Stomach smooth muscle (tissue), 2 donors: ENCODE data around the gene EPHB1.
"Not testable (repeated sequence)": the region's sequence is repeated elsewhere in the genome, so short reads cannot be mapped to it uniquely, and the experiment has no call there.

ENCODE experiments used
- H3K27ac ChIP-seq: one replicate; pipeline ENCODE4 v1.7.0; 2013; ENCODE audit warnings: mild to moderate bottlenecking, low read length, inconsistent platforms
- H3K27me3 ChIP-seq, 2 donors: one replicate each; pipeline ENCODE4 v1.7.0; 2013; ENCODE audit warnings: low read length in 2 of 2; ENCODE audit not compliant: insufficient read depth in 2 of 2, control insufficient read depth in 1 of 2
- H3K36me3 ChIP-seq, 2 donors: one replicate each; pipeline ENCODE4 v1.7.0; 2013; ENCODE audit warnings: low read length in 2 of 2; ENCODE audit not compliant: control insufficient read depth in 2 of 2, insufficient read depth in 2 of 2
- H3K4me1 ChIP-seq: one replicate; pipeline ENCODE4 v1.7.0; 2013; ENCODE audit warnings: low read length; ENCODE audit not compliant: control insufficient read depth, insufficient read depth
- H3K4me3 ChIP-seq, 2 donors: one replicate each; pipeline ENCODE4 v1.7.0; 2013; ENCODE audit warnings: low read length in 2 of 2
- H3K9ac ChIP-seq, 2 donors: one replicate each; pipeline ENCODE4 v1.7.0; 2013; ENCODE audit warnings: low read length in 2 of 2, mild to moderate bottlenecking in 1 of 2
- H3K9me3 ChIP-seq, 2 donors: one replicate each; pipeline ENCODE4 v1.7.0; 2013; ENCODE audit warnings: low read length in 2 of 2; ENCODE audit not compliant: control insufficient read depth in 2 of 2
- donor health status: healthy.
- donor health status: Pancreatic carcinoma.

Gene EPHB1

GRCh38 chr3:135012101-135012500 is 217.0 kb downstream of the EPHB1 start:
- Histone ChIP-seq H3K9me3 (no peaks in the 10 kb centered on the region), H3K27ac (no peak overlapping the region), H3K36me3 (no peaks in the 10 kb centered on the region), H3K4me3 (no peak overlapping the region), H3K27me3 (no peaks in the 10 kb centered on the region), H3K4me1 (no peaks in the 10 kb centered on the region), H3K9ac (no peak overlapping the region)

GRCh38 chr3:135013206-135013605 is 218.1 kb downstream of the EPHB1 start:
- Histone ChIP-seq H3K9me3 (no peaks in the 10 kb centered on the region), H3K4me3 (no peak overlapping the region), H3K36me3 (no peaks in the 10 kb centered on the region), H3K27me3 (no peaks in the 10 kb centered on the region), H3K4me1 (no peaks in the 10 kb centered on the region), H3K27ac (no peak overlapping the region), H3K9ac (no peak overlapping the region)

GRCh38 chr3:135014566-135014965 is 219.5 kb downstream of the EPHB1 start:
- no peaks in the 10 kb centered on the region for H3K27me3 ChIP-seq
- H3K4me3 ChIP-seq = no peak overlapping the region
- H3K4me1 ChIP-seq = no peaks in the 10 kb centered on the region
- H3K9ac ChIP-seq = no peak overlapping the region
- no peaks in the 10 kb centered on the region for H3K9me3 ChIP-seq
- no peaks in the 10 kb centered on the region for H3K36me3 ChIP-seq
- no peak overlapping the region for H3K27ac ChIP-seq

GRCh38 chr3:135017003-135017893 is 222.2 kb downstream of the EPHB1 start:
- no peak overlapping the region for H3K27ac ChIP-seq

GRCh38 chr3:135018149-135018923 is 223.3 kb downstream of the EPHB1 start:
- Histone ChIP-seq H3K9ac (no peak overlapping the region), H3K4me1 (no peaks in the 10 kb centered on the region), H3K27me3 (no peaks in the 10 kb centered on the region), H3K9me3 (no peaks in the 10 kb centered on the region), H3K36me3 (no peaks in the 10 kb centered on the region), H3K27ac (no peak overlapping the region), H3K4me3 (no peak overlapping the region)

More at GRCh38 chr3:135017003-135017893, 222.2 kb downstream of the EPHB1 start:
- H3K9me3 ChIP-seq = no peaks in the 10 kb centered on the region
- no peaks in the 10 kb centered on the region for H3K27me3 ChIP-seq
- no peak overlapping the region for H3K9ac ChIP-seq
- no peaks in the 10 kb centered on the region for H3K4me1 ChIP-seq
- H3K36me3 ChIP-seq = no peaks in the 10 kb centered on the region
- H3K4me3 ChIP-seq = no peak overlapping the region

- H3K9me3 ChIP-seq = no peaks in the 10 kb centered on the region
Observed at GRCh38 chr3:135020181-135020580, 225.1 kb downstream of the EPHB1 start.

GRCh38 chr3:135023996-135024658 is 229.1 kb downstream of the EPHB1 start:
- H3K4me3 ChIP-seq = no peak overlapping the region
- no peaks in the 10 kb centered on the region for H3K4me1 ChIP-seq
- H3K27me3 ChIP-seq = no peaks in the 10 kb centered on the region
- no peak overlapping the region for H3K27ac ChIP-seq
- H3K9me3 ChIP-seq = no peaks in the 10 kb centered on the region
- H3K9ac ChIP-seq = no peak overlapping the region
- no peaks in the 10 kb centered on the region for H3K36me3 ChIP-seq

More at GRCh38 chr3:135020181-135020580, 225.1 kb downstream of the EPHB1 start:
- H3K9ac ChIP-seq = no peak overlapping the region
- H3K27me3 ChIP-seq = no peaks in the 10 kb centered on the region
- no peaks in the 10 kb centered on the region for H3K36me3 ChIP-seq
- H3K4me1 ChIP-seq = no peaks in the 10 kb centered on the region
- no peak overlapping the region for H3K4me3 ChIP-seq
- no peak overlapping the region for H3K27ac ChIP-seq

- not testable (repeated sequence) for H3K27me3 ChIP-seq, H3K9me3 ChIP-seq, H3K4me3 ChIP-seq, H3K9ac ChIP-seq, H3K27ac ChIP-seq, H3K4me1 ChIP-seq, H3K36me3 ChIP-seq
Observed at GRCh38 chr3:135030768-135031615, 235.9 kb downstream of the EPHB1 start.

- H3K27ac ChIP-seq = no peak overlapping the region
- no peaks in the 10 kb centered on the region for H3K27me3 ChIP-seq
- H3K9me3 ChIP-seq = no peaks in the 10 kb centered on the region
- H3K9ac ChIP-seq = no peak overlapping the region
- peaks cover 2% of the 10 kb centered on the region for H3K4me1 ChIP-seq
- no peak overlapping the region for H3K4me3 ChIP-seq
- H3K36me3 ChIP-seq = no peaks in the 10 kb centered on the region
Observed at GRCh38 chr3:135033737-135034136, 238.7 kb downstream of the EPHB1 start.

GRCh38 chr3:135034291-135034768 is 239.3 kb downstream of the EPHB1 start:
- Histone ChIP-seq H3K4me3 (no peak overlapping the region), H3K36me3 (no peaks in the 10 kb centered on the region), H3K27ac (no peak overlapping the region), H3K9me3 (no peaks in the 10 kb centered on the region), H3K27me3 (no peaks in the 10 kb centered on the region), H3K4me1 (peaks cover 2% of the 10 kb centered on the region), H3K9ac (no peak overlapping the region)
